ENCODE data around the gene NIF3L1.
"Not testable (repeated sequence)": the region's sequence is repeated elsewhere in the genome, so short reads cannot be mapped to it uniquely, and the experiment has no call there.

The NIF3L1 gene

GRCh38 chr2:200871151-200871550, 18.0 kb upstream of the NIF3L1 start:
- no peak for DNase-seq (ENCODE audit: low spot score)

GRCh38 chr2:200873560-200873959, 15.6 kb upstream of the NIF3L1 start:
- DNase-seq (ENCODE audit: low spot score) = no peak

- DNase-seq (ENCODE audit: low spot score) = no peak
These were observed 11.7 kb upstream of the NIF3L1 start for GRCh38 chr2:200877443-200877842.

GRCh38 chr2:200878289-200878880, 10.8 kb upstream of the NIF3L1 start:
- DNase-seq (ENCODE audit: low spot score) = no peak

GRCh38 chr2:200881715-200882249, 7.4 kb upstream of the NIF3L1 start:
- not testable (repeated sequence) for DNase-seq (ENCODE audit: low spot score)

- DNase-seq (ENCODE audit: low spot score) = no peak
These were observed 10.3 kb downstream of the NIF3L1 start for GRCh38 chr2:200899482-200899881.

- DNase-seq (ENCODE audit: low spot score) = peak; percentile 88
These were observed 12.4 kb downstream of the NIF3L1 start for GRCh38 chr2:200901459-200902072.

- DNase-seq (ENCODE audit: low spot score) = peak; percentile 49
These were observed 16.6 kb downstream of the NIF3L1 start for GRCh38 chr2:200905618-200906296.

- no peak for DNase-seq (ENCODE audit: low spot score)
These were observed 20.8 kb downstream of the NIF3L1 start for GRCh38 chr2:200909958-200910357.

GRCh38 chr2:200913654-200914053, 24.5 kb downstream of the NIF3L1 start:
- no peak for DNase-seq (ENCODE audit: low spot score)

- DNase-seq (ENCODE audit: low spot score) = no peak
These were observed 33.3 kb downstream of the NIF3L1 start for GRCh38 chr2:200922439-200922838.

GRCh38 chr2:200929334-200930249, 40.4 kb downstream of the NIF3L1 start:
- no peak for DNase-seq (ENCODE audit: low spot score)

- no peak for DNase-seq (ENCODE audit: low spot score)
These were observed 41.9 kb downstream of the NIF3L1 start for GRCh38 chr2:200930947-200931626.

- no peak for DNase-seq (ENCODE audit: low spot score)
These were observed 50.7 kb downstream of the NIF3L1 start for GRCh38 chr2:200939832-200940231.

GRCh38 chr2:200943527-200944105, 54.4 kb downstream of the NIF3L1 start:
- DNase-seq (ENCODE audit: low spot score) = no peak

GRCh38 chr2:200944467-200945394, 55.6 kb downstream of the NIF3L1 start:
- peak; percentile 38 for DNase-seq (ENCODE audit: low spot score)

GRCh38 chr2:200945395-200945729, 56.2 kb downstream of the NIF3L1 start:
- no peak for DNase-seq (ENCODE audit: low spot score)

- no peak for DNase-seq (ENCODE audit: low spot score)
These were observed 61.2 kb downstream of the NIF3L1 start for GRCh38 chr2:200950378-200950777.
